Activated CD4-positive, alpha-beta T cell treated with anti-CD3 and anti-CD28 coated beads, Interleukin-2, amount 50 U/mL, for 16 hours (primary cell): Measurements from ENCODE around the gene MRNIP.

ENCODE experiments used
- DNase-seq: peaks from one replicate; pipeline ENCODE4 v3.0.0-alpha.2; 2020

MRNIP gene

GRCh38 chr5:179788193-179788854 lies 70.3 kb downstream of the MRNIP start:
- no peak for DNase-seq
